Measurements from ENCODE around the gene SYT2. TPM values are rescaled to one million over a fixed set of nuclear protein-coding genes. Genes with fewer than 3 reads are reported as not detected.

Gene SYT2
- total RNA-seq, 1 donor from 2014 or later = 2.6 TPM

DNA sequence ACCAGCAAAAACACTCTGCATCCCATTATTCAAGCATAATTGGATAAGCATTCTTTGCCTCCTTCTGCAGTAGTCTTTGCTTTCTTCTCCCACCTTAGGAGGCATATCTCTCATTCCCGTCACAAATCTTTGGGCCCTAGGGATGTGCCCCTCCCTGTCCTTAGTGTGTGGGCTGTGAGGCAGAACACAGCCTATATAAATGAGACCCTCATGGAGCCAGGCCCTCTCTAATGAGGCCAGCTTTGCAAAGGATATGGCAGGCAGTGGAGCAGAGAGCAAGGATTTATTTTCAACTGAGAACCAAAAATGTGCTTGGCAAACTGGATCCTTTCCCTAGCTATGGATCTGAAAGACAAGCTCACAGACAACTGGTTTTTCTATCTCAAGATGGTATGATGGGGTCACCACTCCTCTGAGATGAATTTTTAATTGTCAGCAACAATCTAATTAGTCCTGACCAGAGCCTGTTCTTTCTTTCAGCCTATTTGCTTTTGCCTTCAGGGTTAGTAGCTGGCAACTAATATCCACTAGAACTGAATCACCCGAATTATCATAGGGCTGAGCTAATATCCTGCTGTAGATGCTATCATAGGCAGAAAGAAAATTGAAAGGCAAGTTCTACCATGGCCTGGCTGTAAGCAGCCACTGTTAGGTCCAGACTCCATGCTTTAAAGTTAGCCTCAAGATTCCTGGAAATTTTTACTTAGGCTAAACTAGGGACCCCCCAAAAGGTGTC is 134.2 kb downstream of the SYT2 start:
- no peak overlapping the region for H3K4me3 Mint-ChIP-seq
- H3K27ac Mint-ChIP-seq (ENCODE audit: unreplicated experiment) = no peak overlapping the region
- H3K4me1 Mint-ChIP-seq = peaks cover 23% of the 10 kb centered on the region
- H3K36me3 Mint-ChIP-seq (ENCODE audit: low read depth) = peaks cover under 1% of the 10 kb centered on the region
- H3K9me3 Mint-ChIP-seq = no peaks in the 10 kb centered on the region
- no peak for DNase-seq (ENCODE audit: low read depth, low spot score)
- TF ChIP-seq, protein P1, sequence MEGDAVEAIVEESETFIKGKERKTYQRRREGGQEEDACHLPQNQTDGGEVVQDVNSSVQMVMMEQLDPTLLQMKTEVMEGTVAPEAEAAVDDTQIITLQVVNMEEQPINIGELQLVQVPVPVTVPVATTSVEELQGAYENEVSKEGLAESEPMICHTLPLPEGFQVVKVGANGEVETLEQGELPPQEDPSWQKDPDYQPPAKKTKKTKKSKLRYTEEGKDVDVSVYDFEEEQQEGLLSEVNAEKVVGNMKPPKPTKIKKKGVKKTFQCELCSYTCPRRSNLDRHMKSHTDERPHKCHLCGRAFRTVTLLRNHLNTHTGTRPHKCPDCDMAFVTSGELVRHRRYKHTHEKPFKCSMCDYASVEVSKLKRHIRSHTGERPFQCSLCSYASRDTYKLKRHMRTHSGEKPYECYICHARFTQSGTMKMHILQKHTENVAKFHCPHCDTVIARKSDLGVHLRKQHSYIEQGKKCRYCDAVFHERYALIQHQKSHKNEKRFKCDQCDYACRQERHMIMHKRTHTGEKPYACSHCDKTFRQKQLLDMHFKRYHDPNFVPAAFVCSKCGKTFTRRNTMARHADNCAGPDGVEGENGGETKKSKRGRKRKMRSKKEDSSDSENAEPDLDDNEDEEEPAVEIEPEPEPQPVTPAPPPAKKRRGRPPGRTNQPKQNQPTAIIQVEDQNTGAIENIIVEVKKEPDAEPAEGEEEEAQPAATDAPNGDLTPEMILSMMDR (conservative IDR thresholded peaks at IDR 0.05) = no peak
- no peaks in the 10 kb centered on the region for H3K27me3 Mint-ChIP-seq (ENCODE audit: low read depth)

DNA sequence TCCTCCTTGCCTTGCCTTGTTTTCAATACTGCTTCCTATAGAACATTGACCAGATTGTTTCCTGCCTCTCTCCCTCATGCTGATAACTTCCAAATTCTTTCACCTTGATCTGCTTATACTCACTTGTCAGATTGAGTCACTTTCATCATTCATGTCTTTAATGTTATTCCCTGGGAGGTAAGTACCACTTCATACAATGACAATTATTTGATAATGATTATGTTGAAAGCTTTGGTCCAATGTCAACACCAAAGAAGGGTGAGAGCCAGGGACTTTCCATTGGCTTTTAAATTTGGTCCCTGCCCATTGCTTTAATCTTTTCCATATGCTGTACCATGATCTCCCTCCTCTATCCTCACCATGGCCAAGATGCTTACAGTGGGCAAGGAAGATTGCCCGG is 137.4 kb downstream of the SYT2 start:
- TF ChIP-seq, protein P1 (conservative IDR thresholded peaks at IDR 0.05) = no peak
- Mint-ChIP-seq H3K4me1 (peaks cover 13% of the 10 kb centered on the region), H3K4me3 (no peak overlapping the region), H3K9me3 (no peaks in the 10 kb centered on the region), H3K36me3 (ENCODE audit: low read depth) (no peaks in the 10 kb centered on the region), H3K27me3 (ENCODE audit: low read depth) (no peaks in the 10 kb centered on the region), H3K27ac (ENCODE audit: unreplicated experiment) (no peak overlapping the region)
- no peak for DNase-seq (ENCODE audit: low read depth, low spot score)

DNA sequence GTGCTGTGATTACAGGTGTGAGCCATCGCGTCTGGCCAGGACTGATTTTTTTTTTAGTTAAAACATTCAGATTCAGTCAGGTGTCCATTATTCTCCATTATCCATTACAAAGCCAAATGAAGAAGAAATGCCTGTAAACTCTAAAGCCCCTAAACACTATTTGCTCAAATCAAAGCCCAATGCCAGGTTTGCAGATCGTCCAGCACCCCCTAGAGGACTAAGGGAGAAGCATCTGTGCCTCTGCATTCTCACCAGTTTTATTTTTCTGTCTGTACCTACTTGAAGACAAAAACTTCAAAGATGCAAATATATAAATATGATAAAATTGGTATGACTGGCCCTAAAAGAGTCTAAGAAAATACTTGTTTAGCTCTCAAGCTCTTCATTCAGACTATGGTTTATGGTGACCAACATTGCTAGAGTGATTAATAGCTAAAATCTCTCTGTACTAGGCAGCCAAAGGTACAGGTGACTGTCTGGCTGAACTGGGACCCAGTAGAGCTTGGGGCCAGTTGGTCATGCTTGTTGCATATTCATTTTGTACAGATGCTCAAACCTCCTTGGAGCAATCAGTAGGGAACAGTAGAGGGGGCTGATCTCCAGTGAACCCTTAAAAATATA is 138.4 kb downstream of the SYT2 start:
- H3K9me3 Mint-ChIP-seq = no peaks in the 10 kb centered on the region
- no peaks in the 10 kb centered on the region for H3K27me3 Mint-ChIP-seq (ENCODE audit: low read depth)
- no peak overlapping the region for H3K27ac Mint-ChIP-seq (ENCODE audit: unreplicated experiment)
- peaks cover 11% of the 10 kb centered on the region for H3K4me1 Mint-ChIP-seq
- H3K4me3 Mint-ChIP-seq = no peak overlapping the region
- DNase-seq (ENCODE audit: low read depth, low spot score) = peak; percentile 16
- no peaks in the 10 kb centered on the region for H3K36me3 Mint-ChIP-seq (ENCODE audit: low read depth)
- TF ChIP-seq, protein P1 (conservative IDR thresholded peaks at IDR 0.05) = peak; percentile 78

DNA sequence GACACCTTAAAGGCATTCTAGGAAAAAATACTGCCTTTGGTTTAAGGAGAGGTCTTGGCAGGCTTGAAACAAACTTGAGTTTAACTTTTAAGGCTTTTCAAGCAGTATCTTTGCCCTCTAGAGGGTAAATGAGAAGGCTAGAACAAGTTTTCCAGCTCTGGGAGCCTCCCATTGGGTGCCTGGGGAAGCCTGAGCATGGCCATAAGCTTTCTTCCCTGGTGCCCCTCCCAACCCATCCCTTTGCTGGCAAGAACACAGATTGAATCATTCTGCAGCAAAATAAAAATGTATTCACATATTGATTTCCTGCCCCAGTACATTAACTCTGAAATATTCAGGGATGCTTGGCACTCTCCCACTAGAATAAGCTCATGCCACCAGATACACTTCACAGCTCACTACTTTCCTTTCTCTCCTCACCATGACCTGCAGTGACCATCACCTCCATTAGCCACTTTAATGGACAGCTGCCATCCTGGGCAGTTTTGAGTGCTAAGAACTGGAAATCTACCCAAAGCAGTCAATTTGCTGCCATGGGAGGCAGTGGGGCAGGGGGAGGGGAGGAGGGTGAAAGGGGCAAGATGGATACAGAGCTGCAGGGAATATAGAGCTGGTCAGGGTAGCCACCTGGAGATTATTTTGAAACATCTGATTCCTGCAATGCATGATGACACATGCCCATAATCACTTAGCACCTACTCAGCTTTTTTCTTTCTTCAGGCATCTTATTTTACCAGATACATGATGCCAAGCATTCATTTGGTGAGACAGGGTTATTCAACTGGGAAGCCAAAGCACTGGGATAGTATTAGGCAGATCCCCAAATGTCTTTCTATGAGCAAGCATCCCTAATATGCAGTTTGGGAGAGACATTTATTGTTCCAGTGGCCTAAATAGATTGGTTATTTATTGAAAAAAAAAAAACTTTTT is 140.6 kb downstream of the SYT2 start:
- H3K4me1 Mint-ChIP-seq = peaks cover 9% of the 10 kb centered on the region
- H3K27ac Mint-ChIP-seq (ENCODE audit: unreplicated experiment) = no peak overlapping the region
- no peak overlapping the region for H3K4me3 Mint-ChIP-seq
- no peak for DNase-seq (ENCODE audit: low read depth, low spot score)
- no peaks in the 10 kb centered on the region for H3K9me3 Mint-ChIP-seq
- TF ChIP-seq, protein P1 (conservative IDR thresholded peaks at IDR 0.05) = no peak
- no peaks in the 10 kb centered on the region for H3K27me3 Mint-ChIP-seq (ENCODE audit: low read depth)
- H3K36me3 Mint-ChIP-seq (ENCODE audit: low read depth) = no peaks in the 10 kb centered on the region

DNA sequence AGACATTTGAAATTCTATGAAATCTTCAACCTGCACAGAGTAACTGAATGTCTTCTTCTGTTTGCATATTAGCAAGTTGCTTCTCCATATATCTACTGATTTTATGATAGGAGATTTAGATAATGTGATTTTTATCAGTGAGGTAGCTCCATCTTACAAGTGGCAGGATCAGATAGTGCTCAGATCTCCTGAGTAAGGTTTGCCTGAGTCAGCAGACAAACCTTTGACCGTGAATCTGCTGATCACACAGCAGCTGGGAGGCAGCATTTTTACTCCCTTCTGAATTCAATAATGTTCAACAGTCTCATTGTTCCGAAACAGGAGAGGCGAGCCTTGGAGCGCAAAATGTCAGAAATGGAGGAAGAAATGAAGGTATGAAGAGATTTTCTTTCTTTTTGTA is 141.4 kb downstream of the SYT2 start:
- Mint-ChIP-seq H3K36me3 (ENCODE audit: low read depth) (no peaks in the 10 kb centered on the region), H3K27me3 (ENCODE audit: low read depth) (no peaks in the 10 kb centered on the region), H3K9me3 (no peaks in the 10 kb centered on the region), H3K4me1 (peaks cover 9% of the 10 kb centered on the region), H3K27ac (ENCODE audit: unreplicated experiment) (no peak overlapping the region), H3K4me3 (no peak overlapping the region)
- TF ChIP-seq, protein P1 (conservative IDR thresholded peaks at IDR 0.05) = no peak
- DNase-seq (ENCODE audit: low read depth, low spot score) = no peak
